Fibroblast of skin of scalp (primary cell): ENCODE measurements around the gene HTN1. TPM values are rescaled to one million over a fixed set of nuclear protein-coding genes. Genes with fewer than 3 reads are reported as not detected.
"Not testable (repeated sequence)": the region's sequence is repeated elsewhere in the genome, so short reads cannot be mapped to it uniquely, and the experiment has no call there.

ENCODE experiments used
- DNase-seq: peaks from one replicate; pipeline ENCODE4 v3.0.0-alpha.2; 2013
- polyA plus RNA-seq, 2 experiments: library from polyadenylated mRNA; unstranded; fragments of 120-200 nt; gene quantifications; one replicate each; pipeline ENCODE4 v1.2.1, GENCODE V29; 2013; ENCODE audit not compliant: insufficient read length in 2 of 2

HTN1 gene
- polyA plus RNA-seq (2013, experiment 1 of 2; ENCODE audit: insufficient read length) = not detected
- not detected for polyA plus RNA-seq (2013, experiment 2 of 2; ENCODE audit: insufficient read length)

GRCh38 chr4:70050138-70050537 lies at the start of gene HTN1:
Gene HTN1, plus strand, starts transcription at chr4:70050438. Its CDS starts 2,639 bp downstream, at chr4:70053077.
- not testable (repeated sequence) for DNase-seq

- DNase-seq = no peak
These were observed 49.5 kb upstream of the HTN1 start for GRCh38 chr4:70000711-70001110.

GRCh38 chr4:70002507-70002906 lies 47.7 kb upstream of the HTN1 start:
- DNase-seq = no peak

- DNase-seq = no peak
These were observed 41.5 kb upstream of the HTN1 start for GRCh38 chr4:70008771-70009170.

- not testable (repeated sequence) for DNase-seq
These were observed 31.2 kb upstream of the HTN1 start for GRCh38 chr4:70019006-70019405.

- DNase-seq = no peak
These were observed 27.0 kb upstream of the HTN1 start for GRCh38 chr4:70023218-70023617.

- DNase-seq = no peak
These were observed 23.2 kb upstream of the HTN1 start for GRCh38 chr4:70027011-70027410.

- not testable (repeated sequence) for DNase-seq
These were observed 22.1 kb upstream of the HTN1 start, which contains the start of gene HTN3 for GRCh38 chr4:70028159-70028558. Gene HTN3, plus strand, starts transcription at chr4:70028459. Its CDS starts 2,282 bp downstream, at chr4:70030741.

- not testable (repeated sequence) for DNase-seq
These were observed 12.7 kb upstream of the HTN1 start for GRCh38 chr4:70037559-70037958.

GRCh38 chr4:70039928-70040327 lies 10.3 kb upstream of the HTN1 start:
- DNase-seq = not testable (repeated sequence)

- no peak for DNase-seq
These were observed 8.5 kb upstream of the HTN1 start for GRCh38 chr4:70041652-70042286.

- not testable (repeated sequence) for DNase-seq
These were observed 6.3 kb downstream of the HTN1 start for GRCh38 chr4:70056534-70056933.

- DNase-seq = no peak
These were observed 7.4 kb downstream of the HTN1 start for GRCh38 chr4:70057651-70058050.

GRCh38 chr4:70059149-70059548 lies 8.9 kb downstream of the HTN1 start:
- DNase-seq = no peak

GRCh38 chr4:70062000-70062399 lies 11.8 kb downstream of the HTN1 start:
- DNase-seq = no peak

GRCh38 chr4:70080205-70080604 lies 30.0 kb downstream of the HTN1 start:
- DNase-seq = no peak

GRCh38 chr4:70099206-70099605 lies 49.0 kb downstream of the HTN1 start:
- DNase-seq = no peak
